Stimulated activated CD4-positive, alpha-beta T cell treated with anti-CD3 and anti-CD28 coated beads, Interleukin-1b, Interleukin-23, amount 100 ng/mL, for 24 hours (primary cell): Measurements from ENCODE around the gene FAM117B.
"Not testable (repeated sequence)": the region's sequence is repeated elsewhere in the genome, so short reads cannot be mapped to it uniquely, and the experiment has no call there.

Experiments used
- DNase-seq, 4 experiments: peaks; one replicate each; pipeline ENCODE4 v3.0.0-alpha.2; 2020; ENCODE audit warnings: low read depth in 4 of 4, low spot score in 1 of 4

Gene FAM117B

DNA sequence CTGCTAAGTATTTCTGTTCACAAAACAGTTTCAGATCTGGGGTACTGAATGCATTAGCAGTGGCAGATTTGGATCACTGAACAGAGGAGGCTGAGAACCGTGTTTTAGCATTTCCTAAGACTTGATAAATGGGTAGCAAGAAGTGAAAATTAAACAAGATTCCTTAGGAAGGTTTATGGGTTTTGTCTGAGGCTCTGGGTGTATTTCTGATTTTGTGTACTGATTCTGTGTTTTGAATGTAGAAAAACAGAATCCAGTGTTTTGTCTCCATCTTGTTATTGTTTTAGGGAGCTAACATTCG is 1.4 kb downstream of the FAM117B start:
- no peak for DNase-seq

DNA sequence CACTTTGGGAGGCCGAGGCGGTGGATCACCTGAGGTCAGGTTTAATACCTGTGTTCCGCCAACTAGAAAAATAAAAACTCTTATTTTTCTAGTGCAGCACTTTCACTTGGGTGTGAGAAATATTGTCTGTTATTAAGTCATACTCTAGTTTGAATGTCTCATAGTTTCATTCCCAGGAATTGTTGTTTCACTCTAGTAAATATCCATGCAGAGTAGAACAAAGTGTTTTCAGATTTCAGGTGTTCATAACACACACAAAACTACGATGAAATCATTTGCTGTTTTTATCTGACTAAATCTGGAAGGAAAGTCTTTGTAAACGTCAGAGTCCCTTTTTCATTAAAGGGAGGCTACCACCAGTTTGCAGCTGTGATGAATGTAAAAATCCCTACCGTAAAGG is 4.0 kb downstream of the FAM117B start:
- no peak for DNase-seq

DNA sequence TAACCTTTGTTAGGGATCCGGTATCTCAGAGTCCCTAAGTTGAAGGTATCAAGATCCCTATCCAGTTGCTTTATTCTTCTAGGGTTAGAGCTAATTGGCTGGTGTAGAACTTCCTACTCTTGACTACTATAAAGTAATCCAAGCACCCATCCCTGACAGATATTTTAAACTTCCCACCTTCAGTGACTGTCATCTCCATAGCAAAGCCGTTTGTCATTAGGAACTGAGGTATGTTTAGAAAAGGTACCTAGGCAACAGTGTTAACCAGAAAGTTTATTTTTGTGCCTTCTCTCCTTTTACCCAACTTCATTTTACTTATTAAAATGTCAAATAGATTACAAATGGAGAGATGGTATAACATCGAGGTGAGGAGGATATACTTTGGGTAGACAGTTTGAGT is 4.5 kb downstream of the FAM117B start:
- DNase-seq = no peak

DNA sequence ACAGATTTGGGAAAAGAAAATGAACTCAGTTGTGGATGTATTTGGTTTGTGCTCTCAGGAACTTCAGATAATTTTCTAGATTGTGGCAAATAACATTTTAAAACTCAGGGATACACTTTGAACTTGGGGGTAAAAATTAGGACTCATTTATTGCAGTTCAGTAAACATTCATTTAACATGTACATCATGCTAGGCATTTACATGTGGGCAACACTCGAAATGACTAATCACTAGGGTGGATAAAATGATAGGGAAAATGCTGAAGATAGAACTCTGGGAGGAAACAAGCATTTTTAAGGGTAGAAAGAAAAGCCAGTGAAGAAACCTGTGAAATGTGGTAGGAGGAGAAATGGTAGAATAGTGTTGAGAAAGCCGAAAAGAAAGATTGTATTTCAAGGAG is 7.8 kb downstream of the FAM117B start:
- DNase-seq = no peak

DNA sequence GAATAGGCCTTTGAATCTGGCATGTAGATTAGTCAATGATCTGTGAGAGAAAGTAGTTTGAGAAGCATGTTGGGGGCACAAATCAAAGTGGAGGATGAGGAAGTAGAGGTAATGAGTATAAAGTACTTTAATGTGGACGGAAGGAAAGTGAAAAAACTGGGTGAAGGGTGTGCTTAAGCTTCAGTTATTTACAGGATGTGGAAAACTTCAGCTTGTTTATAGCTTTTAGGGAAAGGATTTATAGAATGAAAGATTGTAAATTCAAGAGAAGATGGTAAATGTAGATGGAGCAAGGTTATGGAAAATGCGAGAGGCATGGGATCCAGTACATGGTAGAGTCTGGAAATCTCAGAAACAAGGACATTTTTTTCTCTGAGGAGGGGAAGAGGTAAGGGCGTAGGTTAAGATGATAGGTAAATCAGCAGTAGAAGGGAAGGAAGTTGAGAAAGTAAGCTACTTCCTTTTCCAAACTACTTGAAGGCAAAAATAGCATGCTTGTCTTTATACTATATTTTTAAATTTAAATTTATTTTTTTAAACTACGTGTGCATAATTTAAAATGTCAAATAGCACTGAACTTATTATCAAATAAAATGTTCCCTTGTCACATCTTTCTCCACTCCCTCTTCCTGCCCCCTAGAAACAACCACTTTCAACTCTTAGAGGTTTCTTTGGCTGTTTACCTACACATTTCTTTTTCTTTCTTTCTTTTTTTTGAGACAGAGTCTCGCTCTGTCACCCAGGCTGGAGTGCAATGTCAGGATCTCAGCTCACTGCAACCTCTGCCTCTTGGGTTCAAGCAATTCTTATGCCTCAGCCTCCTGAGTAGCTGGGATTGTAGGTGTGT is 8.5 kb downstream of the FAM117B start:
- DNase-seq = no peak

DNA sequence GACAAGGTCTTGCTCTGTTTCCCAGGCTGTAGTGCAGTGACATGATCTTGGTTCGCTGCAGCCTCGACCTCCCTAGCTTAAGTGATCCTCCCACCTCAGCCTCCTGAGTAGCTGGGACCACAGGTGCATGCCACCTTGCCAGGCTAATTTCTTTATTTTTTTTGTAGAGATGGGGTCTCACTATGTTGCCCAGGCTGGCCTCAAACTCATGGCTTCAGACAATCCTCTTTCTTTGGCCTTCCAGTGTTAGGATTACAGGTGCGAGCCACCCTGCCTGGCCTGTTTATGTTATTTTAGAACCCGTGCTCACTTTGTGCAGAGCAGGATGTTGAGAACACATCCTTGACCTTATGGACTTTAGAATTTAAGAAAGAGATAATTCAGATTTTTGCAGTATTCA is 17.4 kb downstream of the FAM117B start:
- no peak for DNase-seq

DNA sequence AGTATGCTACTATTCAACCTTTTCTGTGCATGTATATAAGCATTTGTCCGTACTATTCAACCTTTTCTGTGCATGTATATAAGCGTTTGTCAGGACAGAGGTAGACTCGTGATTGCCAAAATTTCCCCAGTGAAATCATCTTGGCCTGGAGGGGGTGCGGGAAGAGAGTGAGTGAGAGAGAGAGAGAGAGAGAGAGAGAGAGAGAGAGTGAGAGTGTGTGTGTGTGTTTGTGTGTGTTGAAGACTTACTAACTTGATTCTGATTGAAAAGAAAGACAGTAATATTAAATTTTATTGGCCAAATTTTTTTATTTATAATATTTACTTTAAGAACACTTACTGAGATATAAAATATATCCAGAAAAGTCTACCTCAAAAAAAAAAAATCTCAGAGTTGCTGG is 19.1 kb downstream of the FAM117B start:
- no peak for DNase-seq

DNA sequence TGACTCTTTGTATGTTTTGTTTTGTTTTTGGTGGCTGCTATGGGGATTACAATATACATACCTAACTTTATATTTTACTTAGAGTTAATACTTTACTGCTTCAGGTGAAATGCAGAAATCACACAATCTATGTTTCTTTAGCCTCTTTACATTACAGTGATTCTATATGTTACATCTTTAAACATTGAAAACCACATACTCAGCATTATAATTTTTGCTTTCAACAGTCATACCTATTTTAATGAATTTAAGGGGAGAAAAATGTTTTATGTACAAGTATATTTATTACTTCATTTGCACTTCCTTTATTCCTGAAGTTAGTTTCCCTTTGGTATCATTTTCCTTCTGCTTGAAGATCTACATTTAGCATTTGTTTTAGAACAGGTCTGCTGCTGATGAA is 23.1 kb downstream of the FAM117B start:
- DNase-seq = no peak

DNA sequence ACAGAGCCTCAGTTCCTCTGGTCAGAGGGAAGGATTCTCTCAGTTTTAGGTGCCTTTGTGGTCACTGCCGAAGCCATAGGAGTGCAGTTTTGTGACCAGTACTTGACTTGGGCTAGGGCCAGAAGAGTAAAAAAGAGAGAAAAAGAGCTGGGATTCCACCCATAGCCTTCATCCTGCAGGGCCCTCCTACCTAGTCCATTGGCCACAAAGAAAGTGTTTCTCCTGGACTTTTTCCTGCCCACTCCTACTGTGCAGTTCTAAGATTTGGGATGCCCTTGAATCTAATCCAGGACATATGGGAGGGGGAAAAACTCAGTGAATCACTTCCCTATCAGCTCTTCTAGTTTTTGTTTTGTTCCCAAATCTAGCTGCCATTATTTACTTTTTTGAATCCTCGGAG is 26.0 kb downstream of the FAM117B start:
- DNase-seq = no peak

DNA sequence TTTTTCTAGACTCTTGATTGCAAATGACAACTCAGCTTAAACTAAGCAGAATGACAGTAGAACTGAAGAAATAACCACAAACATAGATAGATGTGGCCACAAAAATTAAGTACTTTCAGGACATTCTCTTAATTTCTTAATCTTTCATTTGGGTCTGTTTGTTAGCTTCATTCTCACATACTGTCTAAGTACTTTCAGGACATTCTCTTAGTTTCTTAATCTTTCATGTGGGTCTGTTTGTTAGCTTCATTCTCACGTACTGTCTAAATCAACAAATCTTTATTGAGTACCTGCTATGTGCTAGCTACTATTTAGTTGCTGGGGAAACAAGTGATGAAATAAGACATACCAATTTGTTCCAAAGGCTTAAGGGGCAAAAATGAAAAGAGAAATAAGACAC is 35.1 kb downstream of the FAM117B start:
- no peak for DNase-seq

DNA sequence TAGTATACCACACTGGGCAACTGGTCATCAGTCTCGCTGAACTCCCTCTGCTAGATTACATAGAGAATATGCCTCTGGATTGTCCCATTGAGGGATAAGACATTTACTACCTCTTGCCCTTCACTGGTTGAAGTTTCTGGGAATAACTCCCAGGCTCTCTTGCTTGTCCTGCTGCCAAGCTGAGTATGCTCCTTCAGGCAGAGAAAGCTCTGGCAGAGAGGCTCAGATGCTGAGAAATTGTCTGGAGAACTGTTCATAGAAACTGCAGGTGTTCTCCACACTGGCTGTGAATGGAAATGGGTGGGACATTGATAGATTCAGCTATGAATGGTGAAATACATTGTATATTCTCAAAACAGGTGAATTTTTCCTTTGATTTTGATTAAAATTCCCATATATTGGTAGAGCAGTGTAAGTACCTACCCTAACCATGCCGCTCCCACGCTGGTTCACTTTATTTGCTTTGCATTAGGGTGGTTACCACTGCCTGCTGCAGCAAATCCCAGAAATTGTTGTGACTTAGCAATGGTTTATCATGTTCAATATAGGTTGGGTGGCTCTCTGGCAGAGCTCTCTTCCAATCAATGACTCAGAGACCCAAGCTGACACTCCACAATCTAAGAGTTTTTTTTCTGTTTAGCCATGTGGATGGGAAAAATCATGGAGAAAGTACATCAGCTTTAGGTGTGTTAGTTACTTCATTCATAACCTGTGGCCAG is 36.7 kb downstream of the FAM117B start:
- no peak for DNase-seq

DNA sequence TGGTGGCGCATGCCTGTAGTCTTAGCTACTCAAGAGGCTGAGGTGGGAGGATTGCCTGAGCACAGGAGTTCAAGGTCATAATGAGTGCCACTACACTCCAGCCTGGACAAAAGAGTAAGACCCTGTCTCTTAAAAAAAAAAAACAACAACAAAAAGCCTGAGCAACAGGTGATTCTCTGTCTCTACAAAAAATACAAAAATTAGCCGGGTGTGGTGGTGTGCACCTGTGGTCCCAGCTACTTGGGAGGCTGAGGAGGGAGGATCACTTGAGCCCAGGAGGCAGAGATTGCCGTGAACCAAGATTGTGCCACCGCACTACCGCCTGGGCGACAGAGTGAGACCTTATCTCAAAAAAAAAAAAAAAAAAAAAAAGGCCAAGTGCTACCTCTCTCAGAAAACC is 40.3 kb downstream of the FAM117B start:
- not testable (repeated sequence) for DNase-seq

DNA sequence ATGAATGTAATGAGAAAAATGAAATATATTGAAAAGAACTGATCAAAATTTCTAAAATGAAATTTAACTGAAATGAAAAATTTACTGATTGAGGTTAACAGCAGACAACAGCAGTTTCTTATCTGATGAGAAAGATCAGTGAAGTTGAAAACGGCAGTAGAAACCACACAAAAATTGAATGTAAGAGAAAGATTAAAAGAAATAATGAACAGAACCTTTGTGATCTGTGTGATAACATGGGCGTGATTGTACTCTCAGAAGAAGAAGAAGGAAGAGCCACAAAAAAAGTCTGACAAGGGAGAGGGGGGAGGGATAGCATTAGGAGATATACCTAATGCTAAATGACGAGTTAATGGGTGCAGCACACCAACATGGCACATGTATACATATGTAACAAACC is 45.2 kb downstream of the FAM117B start:
- no peak for DNase-seq

DNA sequence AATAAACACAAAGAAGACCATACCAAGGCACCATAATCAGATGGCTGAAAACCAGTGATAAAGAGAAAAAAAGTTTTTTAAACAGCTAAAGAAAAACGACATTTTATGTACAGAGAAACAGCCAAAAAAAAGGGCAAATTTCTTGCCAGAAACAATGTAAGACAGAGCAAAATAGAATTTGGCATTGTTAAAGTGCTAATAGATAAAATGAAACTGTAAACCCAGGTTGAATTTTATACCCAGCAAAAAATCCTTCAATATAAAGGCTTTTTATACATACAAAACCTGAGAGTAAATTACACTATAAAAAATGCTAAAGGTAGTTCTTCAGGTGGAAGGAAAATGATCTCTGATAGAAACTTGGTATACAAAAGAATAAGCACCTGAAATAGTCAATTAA is 45.7 kb downstream of the FAM117B start:
- DNase-seq = no peak

DNA sequence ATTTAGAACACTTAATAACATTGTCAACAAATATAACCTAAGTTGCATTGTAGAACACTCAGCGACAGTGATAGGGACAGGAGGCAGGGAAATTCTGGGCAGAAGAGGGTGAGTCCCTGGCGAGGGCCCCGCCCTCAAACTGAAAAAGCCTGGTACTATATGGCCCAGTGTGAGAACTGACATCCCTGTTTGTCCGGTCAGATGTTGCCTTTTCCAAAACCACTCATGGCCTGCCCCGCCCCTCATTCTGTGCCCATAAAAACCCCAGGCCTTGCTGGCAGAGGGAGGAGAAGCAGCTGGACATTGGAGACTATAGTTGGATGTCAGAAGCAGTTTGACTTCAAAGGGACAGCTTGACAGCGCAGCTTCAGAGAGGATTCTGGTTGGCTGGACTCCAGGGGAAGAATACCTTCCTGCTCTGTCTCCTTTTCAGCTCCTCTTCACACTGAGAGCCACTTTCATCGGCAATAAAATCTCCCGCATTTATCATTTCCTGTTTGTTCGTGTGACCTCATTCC is 47.0 kb downstream of the FAM117B start:
- DNase-seq = no peak

DNA sequence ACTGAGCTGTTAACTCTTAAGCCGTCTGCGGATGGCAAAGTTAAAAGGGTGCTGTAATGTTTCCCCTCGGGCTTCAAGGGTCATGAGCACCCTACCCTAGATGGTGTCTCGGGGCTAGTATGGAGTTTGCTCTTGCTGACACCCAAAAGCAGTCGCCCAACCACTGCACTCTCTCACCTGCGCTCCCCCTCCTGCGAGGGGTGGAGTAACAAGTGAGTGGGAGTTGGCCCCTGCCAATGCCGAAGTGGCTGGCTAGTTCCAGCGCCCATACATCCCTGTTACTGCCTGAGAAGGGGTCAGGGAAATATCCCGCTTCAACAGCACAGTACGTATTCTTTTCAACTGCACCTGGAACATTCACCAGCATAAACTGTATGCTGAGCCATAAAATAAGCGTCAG is 47.5 kb downstream of the FAM117B start:
- DNase-seq = no peak

DNA sequence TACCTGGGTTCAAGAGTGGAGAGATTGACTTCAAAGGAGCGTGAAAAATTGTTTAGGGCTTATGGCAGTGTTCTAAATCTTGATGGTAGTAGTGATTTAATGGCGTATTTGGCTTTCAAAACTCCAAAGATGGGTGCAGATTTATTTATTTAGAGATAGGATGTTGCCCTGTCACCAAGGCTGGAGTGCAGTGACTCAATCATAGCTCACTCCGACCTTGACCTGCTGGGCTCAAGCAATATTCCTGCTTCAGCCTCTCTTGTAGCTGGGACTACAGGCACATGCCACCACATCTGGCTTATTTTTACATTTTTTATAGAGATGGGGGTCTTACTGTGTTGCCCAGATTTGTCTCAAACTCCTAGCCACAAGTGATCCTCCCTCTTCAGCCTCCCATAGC is 52.5 kb downstream of the FAM117B start:
- no peak for DNase-seq

DNA sequence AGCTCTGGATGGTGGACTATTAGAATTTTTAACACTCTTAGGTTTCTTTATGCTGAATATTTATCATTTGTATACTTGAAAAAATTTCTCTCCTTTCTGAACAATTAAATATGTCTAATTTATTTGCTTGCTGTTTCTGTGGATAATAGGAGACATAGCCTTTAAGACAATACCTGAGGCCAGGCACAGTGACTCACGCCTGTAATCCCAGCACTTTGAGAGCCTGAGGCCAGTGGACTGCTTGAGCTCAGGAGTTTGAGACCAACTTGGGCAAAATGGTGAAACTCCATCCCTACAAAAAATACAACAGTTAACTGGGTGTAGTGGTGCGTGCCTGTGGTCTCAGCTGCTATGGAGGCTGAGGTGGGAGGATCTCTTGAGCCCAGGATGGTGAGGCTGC is 54.7 kb downstream of the FAM117B start:
- DNase-seq = no peak

DNA sequence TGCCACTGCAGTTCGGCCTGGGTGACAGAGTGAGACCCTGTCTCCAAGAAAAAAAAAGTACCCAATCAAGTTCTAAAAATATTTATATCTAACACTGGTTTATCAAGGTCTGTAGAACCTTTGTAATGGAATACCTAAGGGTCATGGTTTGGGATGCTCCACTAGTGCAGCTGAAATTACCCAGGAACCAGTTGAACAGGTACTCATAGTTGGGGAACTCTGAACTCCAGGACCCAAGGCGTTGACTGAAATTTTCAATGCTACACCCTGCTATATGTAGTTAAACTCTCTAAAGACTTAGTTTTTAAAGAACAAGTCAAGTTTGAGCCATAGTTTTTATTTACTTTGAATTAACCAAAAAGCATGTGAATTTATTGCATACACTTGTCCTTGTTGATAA is 55.1 kb downstream of the FAM117B start:
- DNase-seq = no peak

DNA sequence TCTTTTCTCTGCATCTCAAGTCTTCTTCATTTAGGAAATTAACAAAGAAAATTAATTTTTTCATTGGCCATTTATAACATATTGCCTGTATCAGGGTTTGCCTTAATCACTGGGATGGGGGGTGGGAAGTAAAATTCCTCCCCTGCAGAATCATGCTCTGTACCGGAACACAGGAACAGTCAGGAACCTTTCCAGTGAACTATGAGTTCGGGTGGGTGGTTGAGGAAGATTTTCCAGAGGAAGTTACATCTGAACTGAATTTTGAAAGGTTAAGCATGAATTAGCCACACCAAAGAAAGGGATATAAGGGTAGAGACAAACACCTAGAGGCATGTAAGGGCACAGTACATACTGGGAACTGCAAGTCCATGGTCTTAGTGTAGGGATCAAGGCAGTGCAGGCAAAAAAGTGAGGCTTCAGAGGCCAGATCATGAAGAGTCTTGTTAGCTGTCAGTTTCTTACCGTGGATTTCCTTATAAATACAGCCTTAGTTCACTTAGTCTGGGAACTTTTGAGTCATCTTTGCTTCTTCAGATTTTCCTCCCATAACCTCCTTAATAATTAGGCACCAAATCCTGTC is 55.6 kb downstream of the FAM117B start:
- no peak for DNase-seq

DNA sequence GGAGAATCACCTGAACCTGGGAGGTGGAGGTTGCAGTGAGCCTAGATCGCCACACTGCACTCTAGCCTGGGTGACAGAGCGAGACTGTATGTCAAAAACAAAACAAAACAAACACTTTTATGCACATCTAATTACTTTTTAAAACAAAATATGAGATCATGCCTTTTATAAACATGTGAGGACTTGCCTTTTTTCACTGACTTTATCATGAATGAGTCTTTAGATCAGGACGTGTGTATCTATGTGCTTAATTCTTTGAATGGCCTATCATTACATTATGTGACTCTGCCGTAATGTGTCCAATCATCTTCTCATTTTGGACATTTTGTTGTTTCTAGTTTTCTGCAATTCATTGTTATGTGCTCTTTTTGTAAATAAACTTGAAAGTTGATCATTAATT is 58.7 kb downstream of the FAM117B start:
- no peak for DNase-seq

DNA sequence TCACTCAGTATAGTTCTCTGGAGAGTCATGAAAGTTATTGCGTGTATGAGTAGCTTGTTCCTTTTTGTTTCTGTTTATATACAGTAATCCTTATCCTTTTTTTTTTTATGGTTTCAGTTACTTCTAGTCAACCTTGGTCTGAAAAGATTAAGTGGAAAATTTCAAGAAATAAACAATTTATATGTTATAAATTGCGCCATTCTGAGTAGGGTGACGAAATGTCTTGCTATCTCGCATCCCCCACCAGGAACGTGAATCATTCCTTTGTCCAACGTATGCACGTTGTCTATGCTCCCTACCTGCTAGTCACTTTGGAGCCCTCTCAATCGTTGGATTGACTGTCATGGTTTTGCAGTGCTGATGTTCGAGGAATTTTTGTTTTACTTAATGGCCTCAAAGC is 60.4 kb downstream of the FAM117B start:
- DNase-seq = no peak
